GM23248 (cell line): Measurements from ENCODE around the gene RPS4Y1. TPM values are rescaled to one million over a fixed set of nuclear protein-coding genes. Genes with fewer than 3 reads are reported as not detected.

ENCODE experiments used
- DNase-seq: peaks from one replicate; pipeline ENCODE4 v3.0.0-alpha.2; 2015
- H2AFZ ChIP-seq: fragments of 200-600 bp; sonication (generic); 2 replicates; pipeline ENCODE4 v1.6.1; 2016; ENCODE audit warnings: antibody characterized with exemption
- H3F3A ChIP-seq: fragments of 200-600 bp; sonication (generic); 2 replicates; pipeline ENCODE4 v1.6.1; 2016; ENCODE audit warnings: mild to moderate bottlenecking, antibody characterized with exemption, mixed run types; ENCODE audit not compliant: insufficient read depth
- H3K27ac ChIP-seq: fragments of 200-600 bp; sonication (generic); 2 replicates; pipeline ENCODE4 v1.5.1; 2016; ENCODE audit warnings: mild to moderate bottlenecking
- H3K27me3 ChIP-seq: fragments of 200-600 bp; sonication (generic); replicated peaks from 2 replicates; pipeline ENCODE4 v1.6.1; 2016; ENCODE audit warnings: mild to moderate bottlenecking; ENCODE audit not compliant: insufficient read depth
- H3K36me3 ChIP-seq: fragments of 200-600 bp; sonication (generic); 2 replicates; pipeline ENCODE4 v1.6.1; 2016; ENCODE audit warnings: low read depth, mild to moderate bottlenecking
- H3K4me1 ChIP-seq: fragments of 200-600 bp; sonication (generic); 2 replicates; pipeline ENCODE4 v1.6.1; 2016; ENCODE audit warnings: mild to moderate bottlenecking; ENCODE audit not compliant: insufficient read depth
- H3K4me2 ChIP-seq: fragments of 200-600 bp; sonication (generic); one replicate; pipeline ENCODE4 v1.6.1; 2016; ENCODE audit warnings: mild to moderate bottlenecking; ENCODE audit not compliant: unreplicated experiment
- H3K4me3 ChIP-seq: fragments of 200-600 bp; sonication (generic); 2 replicates; pipeline ENCODE4 v1.5.1; 2016; ENCODE audit warnings: mild to moderate bottlenecking
- H3K79me2 ChIP-seq: fragments of 200-600 bp; sonication (generic); 2 replicates; pipeline ENCODE4 v1.6.1; 2016; ENCODE audit warnings: mild to moderate bottlenecking; ENCODE audit not compliant: insufficient read depth
- H3K9ac ChIP-seq: fragments of 200-600 bp; sonication (generic); 2 replicates; pipeline ENCODE4 v1.6.1; 2016; ENCODE audit warnings: mild to moderate bottlenecking
- H3K9me2 ChIP-seq: fragments of 200-600 bp; sonication (generic); 2 replicates; pipeline ENCODE4 v1.6.1; 2016; ENCODE audit warnings: mixed run types, mild to moderate bottlenecking, moderate library complexity; ENCODE audit not compliant: insufficient read depth
- H3K9me3 ChIP-seq: fragments of 200-600 bp; sonication (generic); one replicate; pipeline ENCODE4 v1.6.1; 2017; ENCODE audit warnings: low read depth
- H4K20me1 ChIP-seq: fragments of 200-600 bp; sonication (generic); 2 replicates; pipeline ENCODE4 v1.6.0; 2016; ENCODE audit not compliant: insufficient read depth
- EZH2 ChIP-seq: fragments of 200-600 bp; sonication (generic); IDR thresholded peaks from 2 replicates; pipeline ENCODE4 v1.6.1; 2018; ENCODE audit warnings: antibody characterized with exemption, mild to moderate bottlenecking; ENCODE audit not compliant: insufficient read depth, poor library complexity, severe bottlenecking
- EZH2phosphoT487 ChIP-seq: fragments of 200-600 bp; sonication (generic); IDR thresholded peaks from 2 replicates; pipeline ENCODE4 v1.6.1; 2018; ENCODE audit warnings: antibody characterized with exemption, moderate library complexity, mild to moderate bottlenecking, low read depth; ENCODE audit not compliant: insufficient read depth
- WGBS, 2 experiments: methylation state at CpG; one replicate each; pipeline ENCODE4 v1.1.6; 2015 to 2017; ENCODE audit warnings: low lambda C conversion rate in 2 of 2, low coverage in 1 of 2; ENCODE audit errors: missing lambda C conversion rate in 2 of 2; 5-methylcytosine and 5-hydroxymethylcytosine counted together
- in situ Hi-C: fragments of 300-500 bp; cut with MboI; formaldehyde crosslinking; loops from 2 replicates; pipeline ENCODE4 v1.15.0; 2020
- polyA plus RNA-seq: library from polyadenylated mRNA; unstranded; fragments of >200 nt; fragmentation: Nextera tagmentation; extraction: Ambion mirVana; gene quantifications from 2 replicates; pipeline ENCODE4 v1.2.1, GENCODE V29; 2016
- total RNA-seq: library from RNA; depleted of rRNA; stranded (reverse); fragments of >200 nt; shearing (Covaris generic); gene quantifications from 2 replicates; pipeline ENCODE4 v1.2.3, GENCODE V29; 2014

RPS4Y1 gene
- total and polyA plus RNA-seq, 2 experiments from 2014 or later: 204 to 237 TPM

GRCh38 chrY:2824471-2824870, 16.9 kb upstream of the RPS4Y1 start:
- no peaks in the 10 kb centered on the region for H3K27me3 ChIP-seq
- in situ Hi-C loops: no loop called here

GRCh38 chrY:2828497-2828896, 12.9 kb upstream of the RPS4Y1 start:
- Histone ChIP-seq H3F3A (no peaks in the 10 kb centered on the region), H3K79me2 (no peaks in the 10 kb centered on the region), H3K4me3 (no peak overlapping the region), H3K9me3 (no peaks in the 10 kb centered on the region), H3K27me3 (no peaks in the 10 kb centered on the region), H3K4me1 (no peaks in the 10 kb centered on the region), H3K36me3 (no peaks in the 10 kb centered on the region), H3K27ac (no peak overlapping the region), H3K4me2 (no peak overlapping the region), H3K9me2 (no peaks in the 10 kb centered on the region), H3K9ac (no peak overlapping the region), H2AFZ (no peak overlapping the region), H4K20me1 (no peaks in the 10 kb centered on the region)
- no peak for DNase-seq
- TF ChIP-seq EZH2phosphoT487 (no peak), EZH2 (no peak)
- 88 to 94% methylated on average over 5 of the region's 5 CpGs for WGBS, 2 experiments
- in situ Hi-C loops: no loop called here

More at GRCh38 chrY:2824471-2824870, 16.9 kb upstream of the RPS4Y1 start:
- no peak overlapping the region for H3K9ac ChIP-seq
- H3K4me3 ChIP-seq: no peak overlapping the region
- H3K9me3 ChIP-seq: no peaks in the 10 kb centered on the region
- peaks cover 6% of the 10 kb centered on the region; the same call in 1 of the 2 replicates for H3F3A ChIP-seq
- H3K27ac ChIP-seq: no peak overlapping the region
- WGBS, 2 experiments: 81 to 84% methylated on average over 3 of the region's 3 CpGs
- peaks cover 5% of the 10 kb centered on the region; the same call in 1 of the 2 replicates for H3K4me1 ChIP-seq
- H3K36me3 ChIP-seq: no peaks in the 10 kb centered on the region
- no peak for DNase-seq
- no peaks in the 10 kb centered on the region for H3K9me2 ChIP-seq
- TF ChIP-seq EZH2 (no peak), EZH2phosphoT487 (no peak)
- no peaks in the 10 kb centered on the region for H3K79me2 ChIP-seq
- no peak overlapping the region for H3K4me2 ChIP-seq
- no peaks in the 10 kb centered on the region for H4K20me1 ChIP-seq
- H2AFZ ChIP-seq: no peak overlapping the region

GRCh38 chrY:2835230-2835629, 6.2 kb upstream of the RPS4Y1 start:
- in situ Hi-C loops: no loop called here
- Histone ChIP-seq H2AFZ (no peak overlapping the region), H3K79me2 (no peaks in the 10 kb centered on the region), H3K27me3 (no peaks in the 10 kb centered on the region), H3K36me3 (no peaks in the 10 kb centered on the region), H3K9me3 (no peaks in the 10 kb centered on the region), H3K4me3 (no peak overlapping the region), H3K4me1 (no peaks in the 10 kb centered on the region), H4K20me1 (no peaks in the 10 kb centered on the region), H3K9me2 (no peaks in the 10 kb centered on the region), H3K27ac (no peak overlapping the region), H3F3A (no peaks in the 10 kb centered on the region), H3K9ac (no peak overlapping the region), H3K4me2 (no peak overlapping the region)
- no peak for TF ChIP-seq EZH2phosphoT487
- TF ChIP-seq EZH2: no peak
- DNase-seq: no peak

- no peak overlapping the region for H2AFZ ChIP-seq
- H3K79me2 ChIP-seq: peaks cover 7% of the 10 kb centered on the region
- no peak for DNase-seq
- no peak overlapping the region for H3K4me2 ChIP-seq
- H3K9me2 ChIP-seq: no peaks in the 10 kb centered on the region
- TF ChIP-seq EZH2phosphoT487 (no peak), EZH2 (no peak)
- no peaks in the 10 kb centered on the region for H3F3A ChIP-seq
- no peaks in the 10 kb centered on the region for H3K36me3 ChIP-seq
- no peak overlapping the region for H3K9ac ChIP-seq
- in situ Hi-C loops: no loop called here
- no peak overlapping the region for H3K4me3 ChIP-seq
- H3K4me1 ChIP-seq: no peaks in the 10 kb centered on the region
- H3K9me3 ChIP-seq: no peaks in the 10 kb centered on the region
- WGBS, 2 experiments: 88 to 100% methylated on average over 1 to 2 of the region's 2 CpGs
- no peak overlapping the region for H3K27ac ChIP-seq
- no peaks in the 10 kb centered on the region for H3K27me3 ChIP-seq
- no peaks in the 10 kb centered on the region for H4K20me1 ChIP-seq
Measured at GRCh38 chrY:2837078-2837477, 4.3 kb upstream of the RPS4Y1 start.

GRCh38 chrY:2837932-2838331, 3.5 kb upstream of the RPS4Y1 start:
- Histone ChIP-seq H4K20me1 (no peaks in the 10 kb centered on the region), H3K9me2 (no peaks in the 10 kb centered on the region), H3F3A (no peaks in the 10 kb centered on the region), H3K79me2 (peaks cover 16% of the 10 kb centered on the region), H3K4me3 (no peak overlapping the region), H2AFZ (no peak overlapping the region), H3K4me1 (0 out of 2 replicates have a peak, but pooled peaks cover 7% of the 10 kb centered on the region), H3K27ac (no peak overlapping the region), H3K9me3 (no peaks in the 10 kb centered on the region), H3K27me3 (no peaks in the 10 kb centered on the region), H3K36me3 (no peaks in the 10 kb centered on the region; the same call in 1 of the 2 replicates), H3K4me2 (no peak overlapping the region), H3K9ac (no peak overlapping the region)
- WGBS, 2 experiments: 88 to 100% methylated on average over 1 of the region's 1 CpG
- no peak for DNase-seq
- in situ Hi-C loops: no loop called here
- TF ChIP-seq EZH2: no peak
- no peak for TF ChIP-seq EZH2phosphoT487
